GM12865 (cell line): ENCODE measurements around the gene INSRR.
A peak's percentile ranks its signal among the peaks of the same experiment; 100 is the strongest.

Source experiments
- DNase-seq: peaks from one replicate; pipeline ENCODE4 v3.0.0; 2010; ENCODE audit warnings: low read depth
- H3K4me3 ChIP-seq: 2 replicates; pipeline ENCODE4 v1.5.1; 2011; ENCODE audit warnings: mild to moderate bottlenecking, low read depth, low read length, control low read depth
- CTCF ChIP-seq: IDR thresholded peaks from 2 replicates; pipeline ENCODE4 v1.5.1; 2011; ENCODE audit warnings: low read length, control low read depth, low read depth, inconsistent platforms; ENCODE audit not compliant: insufficient read depth; ENCODE audit errors: missing control alignments

INSRR gene

GRCh38 chr1:156851779-156852417, 7.0 kb downstream of the INSRR start:
- H3K4me3 ChIP-seq: no peak overlapping the region
- DNase-seq: no peak

GRCh38 chr1:156849151-156849496, 9.8 kb downstream of the INSRR start:
- no peak for TF ChIP-seq CTCF
- DNase-seq: no peak
- H3K4me3 ChIP-seq: no peak overlapping the region

More at GRCh38 chr1:156851779-156852417, 7.0 kb downstream of the INSRR start:
- TF ChIP-seq CTCF: no peak

GRCh38 chr1:156848461-156849150, 10.3 kb downstream of the INSRR start:
- peak; percentile 25 for DNase-seq
- H3K4me3 ChIP-seq: no peak overlapping the region
- TF ChIP-seq CTCF: no peak

GRCh38 chr1:156847591-156848460, 11.1 kb downstream of the INSRR start:
- no peak overlapping the region for H3K4me3 ChIP-seq
- DNase-seq: no peak

GRCh38 chr1:156846643-156847042, 12.3 kb downstream of the INSRR start:
- no peak overlapping the region for H3K4me3 ChIP-seq
- DNase-seq: no peak
- no peak for TF ChIP-seq CTCF

More at GRCh38 chr1:156847591-156848460, 11.1 kb downstream of the INSRR start:
- TF ChIP-seq CTCF: no peak

- DNase-seq: no peak
- no peak overlapping the region for H3K4me3 ChIP-seq
- no peak for TF ChIP-seq CTCF
These were observed 12.9 kb downstream of the INSRR start for GRCh38 chr1:156845953-156846545.
